Measurements from ENCODE around the gene MYO5A.
"Not testable (repeated sequence)": the region's sequence is repeated elsewhere in the genome, so short reads cannot be mapped to it uniquely, and the experiment has no call there.

MYO5A gene

GRCh38 chr15:52462806-52463360 lies 65.8 kb downstream of the MYO5A start:
- no peak for TF ChIP-seq CTCF (IDR thresholded peaks at IDR 0.05; ENCODE audit: low read depth, low read length)
- no peak for DNase-seq (ENCODE audit: extremely low read depth, low read depth)

- DNase-seq (ENCODE audit: extremely low read depth, low read depth), result not testable (repeated sequence)
Observed at GRCh38 chr15:52459701-52460100, 69.0 kb downstream of the MYO5A start.

GRCh38 chr15:52459265-52459664 lies 69.4 kb downstream of the MYO5A start:
- DNase-seq (ENCODE audit: extremely low read depth, low read depth), result not testable (repeated sequence)

- DNase-seq (ENCODE audit: extremely low read depth, low read depth), result no peak
- TF ChIP-seq CTCF (IDR thresholded peaks at IDR 0.05; ENCODE audit: low read depth, low read length), result no peak
Observed at GRCh38 chr15:52448011-52448890, 80.4 kb downstream of the MYO5A start.

GRCh38 chr15:52445954-52446353 lies 82.7 kb downstream of the MYO5A start:
- TF ChIP-seq CTCF (IDR thresholded peaks at IDR 0.05; ENCODE audit: low read depth, low read length), result no peak
- no peak for DNase-seq (ENCODE audit: extremely low read depth, low read depth)

GRCh38 chr15:52445553-52445952 lies 83.1 kb downstream of the MYO5A start:
- no peak for TF ChIP-seq CTCF (IDR thresholded peaks at IDR 0.05; ENCODE audit: low read depth, low read length)

GRCh38 chr15:52443205-52443604 lies 85.5 kb downstream of the MYO5A start:
- not testable (repeated sequence) for DNase-seq (ENCODE audit: extremely low read depth, low read depth)

More at GRCh38 chr15:52445553-52445952, 83.1 kb downstream of the MYO5A start:
- no peak for DNase-seq (ENCODE audit: extremely low read depth, low read depth)

GRCh38 chr15:52441841-52442240 lies 86.8 kb downstream of the MYO5A start:
- no peak for TF ChIP-seq CTCF (IDR thresholded peaks at IDR 0.05; ENCODE audit: low read depth, low read length)
- no peak for DNase-seq (ENCODE audit: extremely low read depth, low read depth)

GRCh38 chr15:52440946-52441345 lies 87.7 kb downstream of the MYO5A start:
- TF ChIP-seq CTCF (IDR thresholded peaks at IDR 0.05; ENCODE audit: low read depth, low read length), result no peak
- no peak for DNase-seq (ENCODE audit: extremely low read depth, low read depth)
